K562 (cell line): ENCODE data around the gene UPF1. TPM values are rescaled to one million over a fixed set of nuclear protein-coding genes. Genes with fewer than 3 reads are reported as not detected.
A peak's percentile ranks its signal among the peaks of the same experiment; 100 is the strongest.

Experiments
- CBX8 ChIP-seq: fragments of 200-600 bp; sonication (generic); IDR thresholded peaks from 2 replicates; pipeline ENCODE4 v1.6.1; 2012; ENCODE audit warnings: borderline replicate concordance, mixed run types, low read depth, mild to moderate bottlenecking, moderate library complexity, mixed read lengths, low read length, control low read depth, inconsistent platforms; ENCODE audit not compliant: poor library complexity, severe bottlenecking; ENCODE audit errors: extremely low read depth
- CTBP1 ChIP-seq: fragments of 450-650 bp; IDR thresholded peaks from 2 replicates; pipeline ENCODE4 v1.6.1; 2016; ENCODE audit warnings: borderline replicate concordance
- ELF1 ChIP-seq: fragments of 200-800 bp; sonication (Bioruptor generic); IDR thresholded peaks from 2 replicates; pipeline ENCODE4 v1.6.1; 2016; ENCODE audit warnings: missing genetic modification characterization, missing compliant biosample characterization
- JUNB ChIP-seq: fragments of 450-650 bp; formaldehyde crosslinking; conservative IDR thresholded peaks from 2 replicates; pipeline ENCODE4 v1.4.0; 2020; ENCODE audit warnings: mild to moderate bottlenecking
- MAFG ChIP-seq: fragments of 450-650 bp; conservative IDR thresholded peaks from 2 replicates; pipeline ENCODE4 v1.6.1; 2016; ENCODE audit warnings: missing genetic modification characterization, missing compliant biosample characterization
- OTX1 ChIP-seq: fragments of 450-650 bp; formaldehyde crosslinking; IDR thresholded peaks from 2 replicates; pipeline ENCODE4 v1.4.0; 2022; ENCODE audit warnings: mild to moderate bottlenecking
- PCBP1 ChIP-seq: fragments of 200-400 bp; formaldehyde crosslinking; IDR thresholded peaks from 2 replicates; pipeline ENCODE4 v1.6.1; 2018; ENCODE audit warnings: mild to moderate bottlenecking, low read depth, low read length; ENCODE audit not compliant: poor library complexity, severe bottlenecking
- polyA plus RNA-seq, 8 experiments: library from polyadenylated mRNA; depleted of rRNA in 4 of 8; stranded (reverse) in 5 of 8; unstranded in 3 of 8; fragments of >200 nt; fragmentation: Nextera tagmentation in 2 of 8; fragmentation: Illumina TruSeq in 1 of 8; extraction: Ambion mirVana in 2 of 8; extraction: Trizol in 1 of 8; gene quantifications; 2 replicates each; pipeline versions ENCODE4 v1.2.1 to v1.2.3, GENCODE V29; 2011 to 2014; ENCODE audit warnings: inconsistent platforms in 1 of 8, missing spikeins in 1 of 8
- total RNA-seq, 7 experiments: library from RNA; depleted of rRNA in 6 of 7; stranded (reverse); fragments of >200 nt in 6 of 7; fragmentation: Illumina TruSeq in 2 of 7; extraction: Trizol in 2 of 7; gene quantifications; 2 replicates each; pipeline versions ENCODE4 v1.2.1 to v1.2.3, GENCODE V29; 2011 to 2021; ENCODE audit warnings: low replicate concordance in 1 of 7
- TF ChIP-seq, protein P1 (sequence below): IDR thresholded peaks from 2 replicates; pipeline ENCODE4 v1.6.1; 2012; ENCODE audit warnings: low read depth, low read length, improper control_type of control experiment, borderline replicate concordance
- TF ChIP-seq, protein P2 (sequence below): sonication (generic); formaldehyde crosslinking; IDR thresholded peaks from 2 replicates; pipeline ENCODE4 v1.8.1; 2023; ENCODE audit warnings: mild to moderate bottlenecking, missing genetic modification reagents

The UPF1 gene
- total and polyA plus RNA-seq, 9 of the 15 experiments (the other 6 are each of a cell fraction or from before 2014, with no cell fraction given), result 0.34 to 103 (median 27.9) TPM

DNA sequence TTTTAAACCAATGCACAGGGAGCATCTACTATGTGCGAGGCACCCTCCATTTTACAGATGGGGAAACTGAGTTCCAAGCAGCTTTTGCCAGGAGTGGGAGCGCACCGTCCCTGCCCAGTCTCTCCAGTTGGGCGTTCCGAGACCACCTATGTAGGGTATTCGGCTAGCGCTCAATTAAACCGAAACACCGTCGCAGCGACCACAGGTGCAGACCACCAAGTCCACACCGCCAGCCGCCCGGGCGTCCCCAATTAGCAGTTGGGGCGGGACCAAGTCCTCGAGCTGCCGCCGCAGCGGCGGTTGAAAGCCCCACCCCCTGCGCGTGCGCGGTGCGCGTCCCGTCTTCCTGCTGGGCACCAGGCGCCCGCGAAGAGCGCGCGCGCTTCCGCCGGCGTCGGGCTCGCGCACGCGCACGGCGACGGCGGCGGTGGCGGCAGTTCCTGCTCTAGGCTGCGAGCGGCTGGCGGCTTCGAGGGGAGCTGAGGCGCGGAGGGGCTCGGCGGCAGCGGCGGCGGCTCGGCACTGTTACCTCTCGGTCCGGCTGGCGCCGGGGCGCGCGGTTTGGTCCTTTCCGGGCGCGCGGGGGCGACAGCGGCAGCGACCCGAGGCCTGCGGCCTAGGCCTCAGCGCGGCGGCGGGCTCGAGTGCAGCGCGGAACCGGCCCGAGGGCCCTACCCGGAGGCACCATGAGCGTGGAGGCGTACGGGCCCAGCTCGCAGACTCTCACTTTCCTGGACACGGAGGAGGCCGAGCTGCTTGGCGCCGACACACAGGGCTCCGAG lies at the start of gene UPF1 (continued):
- peak; percentile 95; the same call in 1 of the 2 replicates for TF ChIP-seq CTBP1
- no peak for TF ChIP-seq MAFG
- TF ChIP-seq JUNB, result no peak
- TF ChIP-seq, protein P1, sequence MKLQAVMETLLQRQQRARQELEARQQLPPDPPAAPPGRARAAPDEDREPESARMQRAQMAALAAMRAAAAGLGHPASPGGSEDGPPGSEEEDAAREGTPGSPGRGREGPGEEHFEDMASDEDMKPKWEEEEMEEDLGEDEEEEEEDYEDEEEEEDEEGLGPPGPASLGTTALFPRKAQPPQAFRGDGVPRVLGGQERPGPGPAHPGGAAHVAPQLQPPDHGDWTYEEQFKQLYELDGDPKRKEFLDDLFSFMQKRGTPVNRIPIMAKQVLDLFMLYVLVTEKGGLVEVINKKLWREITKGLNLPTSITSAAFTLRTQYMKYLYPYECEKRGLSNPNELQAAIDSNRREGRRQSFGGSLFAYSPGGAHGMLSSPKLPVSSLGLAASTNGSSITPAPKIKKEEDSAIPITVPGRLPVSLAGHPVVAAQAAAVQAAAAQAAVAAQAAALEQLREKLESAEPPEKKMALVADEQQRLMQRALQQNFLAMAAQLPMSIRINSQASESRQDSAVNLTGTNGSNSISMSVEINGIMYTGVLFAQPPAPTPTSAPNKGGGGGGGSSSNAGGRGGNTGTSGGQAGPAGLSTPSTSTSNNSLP, result no peak
- TF ChIP-seq OTX1 (CRISPR knock-in tag), result no peak
- TF ChIP-seq, protein P2, sequence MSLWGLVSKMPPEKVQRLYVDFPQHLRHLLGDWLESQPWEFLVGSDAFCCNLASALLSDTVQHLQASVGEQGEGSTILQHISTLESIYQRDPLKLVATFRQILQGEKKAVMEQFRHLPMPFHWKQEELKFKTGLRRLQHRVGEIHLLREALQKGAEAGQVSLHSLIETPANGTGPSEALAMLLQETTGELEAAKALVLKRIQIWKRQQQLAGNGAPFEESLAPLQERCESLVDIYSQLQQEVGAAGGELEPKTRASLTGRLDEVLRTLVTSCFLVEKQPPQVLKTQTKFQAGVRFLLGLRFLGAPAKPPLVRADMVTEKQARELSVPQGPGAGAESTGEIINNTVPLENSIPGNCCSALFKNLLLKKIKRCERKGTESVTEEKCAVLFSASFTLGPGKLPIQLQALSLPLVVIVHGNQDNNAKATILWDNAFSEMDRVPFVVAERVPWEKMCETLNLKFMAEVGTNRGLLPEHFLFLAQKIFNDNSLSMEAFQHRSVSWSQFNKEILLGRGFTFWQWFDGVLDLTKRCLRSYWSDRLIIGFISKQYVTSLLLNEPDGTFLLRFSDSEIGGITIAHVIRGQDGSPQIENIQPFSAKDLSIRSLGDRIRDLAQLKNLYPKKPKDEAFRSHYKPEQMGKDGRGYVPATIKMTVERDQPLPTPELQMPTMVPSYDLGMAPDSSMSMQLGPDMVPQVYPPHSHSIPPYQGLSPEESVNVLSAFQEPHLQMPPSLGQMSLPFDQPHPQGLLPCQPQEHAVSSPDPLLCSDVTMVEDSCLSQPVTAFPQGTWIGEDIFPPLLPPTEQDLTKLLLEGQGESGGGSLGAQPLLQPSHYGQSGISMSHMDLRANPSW (CRISPR knock-in tag), result 0 out of 2 replicates have a peak, but pooled peaks have one; percentile 18
- peak; percentile 74 for TF ChIP-seq ELF1 (tag)
- TF ChIP-seq PCBP1, result no peak
- TF ChIP-seq CBX8, result no peak
